ENCODE measurements around the gene CAPN11. TPM values are rescaled to one million over a fixed set of nuclear protein-coding genes. Genes with fewer than 3 reads are reported as not detected.

CAPN11 gene
- total RNA-seq, 1 experiment from 2014 or later: not detected

DNA sequence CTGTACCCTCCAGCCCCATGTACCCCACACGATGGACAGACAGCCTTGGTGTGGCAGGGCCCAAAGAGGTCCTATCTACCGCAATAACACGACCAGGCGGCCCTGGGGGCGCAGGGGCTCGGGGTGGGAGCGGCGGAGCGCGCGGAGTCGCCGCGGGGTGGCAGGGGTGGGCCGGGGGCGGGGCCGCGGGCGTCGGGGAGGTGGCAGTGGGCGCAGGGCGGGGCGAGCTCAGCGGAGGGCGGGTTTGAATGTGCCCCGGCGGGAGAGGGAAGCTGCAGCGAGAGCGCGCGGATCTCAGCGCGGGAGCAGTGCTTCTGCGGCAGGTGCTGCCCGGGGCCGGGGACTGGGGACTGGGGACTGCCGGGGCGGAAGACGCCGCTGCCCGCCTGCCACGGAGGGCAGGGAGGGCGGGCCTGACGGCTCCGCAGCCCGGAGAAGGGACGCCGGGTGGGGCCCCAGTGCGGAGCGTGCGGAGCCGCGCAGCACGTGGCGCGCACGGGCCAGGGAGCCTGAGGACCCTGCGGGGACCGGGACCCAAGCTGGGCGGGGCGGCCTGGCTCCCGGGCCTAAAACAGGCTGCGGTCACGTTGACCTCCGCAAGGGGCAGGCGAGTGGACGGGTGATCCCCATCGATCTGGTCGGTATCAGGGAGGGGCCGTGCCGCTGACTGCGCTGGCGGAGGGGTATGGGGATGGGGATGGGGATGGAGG, 64.9 kb downstream of the CAPN11 start, which contains the start of gene SLC29A1:
SLC29A1 (plus strand) TSS at position 277 of the 710 bp plus-strand sequence. CDS start 3,719 bp downstream, outside the sequence.
- ChIA-PET POLR2A (interaction anchor here (1.0 to 3.0 kb wide), 7 partner anchors 11 to 91 kb away, joined by 3 to 27 read pairs (median 5); partner anchors contain the start of genes HSP90AB1 and SLC35B2), RAD21 (ENCODE audit: low non-redundant PET in 1 of 2, low total read pairs in 2 of 2, uncharacterized antibody in 2 of 2, unreplicated experiment in 2 of 2) (interaction anchor here in 1 of 2 experiments (1.4 kb wide), 1 partner anchor 22 kb away, joined by 3 read pairs; no protein-coding TSS in a partner anchor), CTCF (interaction anchor here (0.9 to 3.7 kb wide), 4 partner anchors 11 to 51 kb away, joined by 3 to 22 read pairs (median 8); no protein-coding TSS in a partner anchor)
- no peaks in the 10 kb centered on the region for H3K9me3 ChIP-seq (ENCODE audit: control insufficient read depth in 1 of 2, insufficient read depth in 1 of 2, low read depth in 1 of 2, low read length in 2 of 2)
- peaks cover 48% of the 10 kb centered on the region for H3K79me2 ChIP-seq (ENCODE audit: insufficient read depth, low read length)
- no TSS peak for BruUV-seq (replicated peaks)
- peak within 1 kb of the TSS; percentile 65 to 74 for H3K4me3 ChIP-seq (replicated peaks in 1 of 2; ENCODE audit: low read depth in 1 of 2, low read length in 2 of 2)
- H3K27me3 ChIP-seq (ENCODE audit: insufficient read depth, low read length): no peaks in the 10 kb centered on the region
- H3K9ac ChIP-seq (ENCODE audit: low read length): peak within 1 kb of the TSS; percentile 81
- H3K4me2 ChIP-seq (ENCODE audit: low read length): peak within 1 kb of the TSS; percentile 93
- no peak for TF ChIP-seq CEBPB (IDR thresholded peaks at IDR 0.05; ENCODE audit: low read depth)
- TF ChIP-seq, protein P1, sequence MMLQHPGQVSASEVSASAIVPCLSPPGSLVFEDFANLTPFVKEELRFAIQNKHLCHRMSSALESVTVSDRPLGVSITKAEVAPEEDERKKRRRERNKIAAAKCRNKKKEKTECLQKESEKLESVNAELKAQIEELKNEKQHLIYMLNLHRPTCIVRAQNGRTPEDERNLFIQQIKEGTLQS (IDR thresholded peaks at IDR 0.05): no peak
- TF ChIP-seq, protein P2, sequence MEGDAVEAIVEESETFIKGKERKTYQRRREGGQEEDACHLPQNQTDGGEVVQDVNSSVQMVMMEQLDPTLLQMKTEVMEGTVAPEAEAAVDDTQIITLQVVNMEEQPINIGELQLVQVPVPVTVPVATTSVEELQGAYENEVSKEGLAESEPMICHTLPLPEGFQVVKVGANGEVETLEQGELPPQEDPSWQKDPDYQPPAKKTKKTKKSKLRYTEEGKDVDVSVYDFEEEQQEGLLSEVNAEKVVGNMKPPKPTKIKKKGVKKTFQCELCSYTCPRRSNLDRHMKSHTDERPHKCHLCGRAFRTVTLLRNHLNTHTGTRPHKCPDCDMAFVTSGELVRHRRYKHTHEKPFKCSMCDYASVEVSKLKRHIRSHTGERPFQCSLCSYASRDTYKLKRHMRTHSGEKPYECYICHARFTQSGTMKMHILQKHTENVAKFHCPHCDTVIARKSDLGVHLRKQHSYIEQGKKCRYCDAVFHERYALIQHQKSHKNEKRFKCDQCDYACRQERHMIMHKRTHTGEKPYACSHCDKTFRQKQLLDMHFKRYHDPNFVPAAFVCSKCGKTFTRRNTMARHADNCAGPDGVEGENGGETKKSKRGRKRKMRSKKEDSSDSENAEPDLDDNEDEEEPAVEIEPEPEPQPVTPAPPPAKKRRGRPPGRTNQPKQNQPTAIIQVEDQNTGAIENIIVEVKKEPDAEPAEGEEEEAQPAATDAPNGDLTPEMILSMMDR (IDR thresholded peaks at IDR 0.05 in 2 of 3, conservative IDR thresholded peaks at IDR 0.05 in 1 of 3; ENCODE audit: borderline replicate concordance in 1 of 3, insufficient read depth in 1 of 3, low read depth in 2 of 3, low read length in 2 of 3): peak in 1 of 3 experiments; percentile 7; a peak in 2 of 6 replicates
- TF ChIP-seq EZH2phosphoT487 (IDR thresholded peaks at IDR 0.05; ENCODE audit: borderline replicate concordance): no peak
- peak; percentile 53 for TF ChIP-seq POLR2A (IDR thresholded peaks at IDR 0.05; ENCODE audit: borderline replicate concordance, extremely low read depth, insufficient read depth, insufficient read length)
- TF ChIP-seq JUND (IDR thresholded peaks at IDR 0.05): no peak
- TF ChIP-seq SP1 (IDR thresholded peaks at IDR 0.05; ENCODE audit: low read depth): no peak
- TF ChIP-seq FOSL1 (IDR thresholded peaks at IDR 0.05; ENCODE audit: low read depth): no peak
- TF ChIP-seq, protein P3, sequence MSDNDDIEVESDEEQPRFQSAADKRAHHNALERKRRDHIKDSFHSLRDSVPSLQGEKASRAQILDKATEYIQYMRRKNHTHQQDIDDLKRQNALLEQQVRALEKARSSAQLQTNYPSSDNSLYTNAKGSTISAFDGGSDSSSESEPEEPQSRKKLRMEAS (IDR thresholded peaks at IDR 0.05): no peak
- TF ChIP-seq ZNF274 (IDR thresholded peaks at IDR 0.05; ENCODE audit: low read depth, low read length): no peak
- peak; percentile 63; the same call in 1 of the 2 replicates for TF ChIP-seq ZFX (IDR thresholded peaks at IDR 0.05)
- TF ChIP-seq POLR2AphosphoS5 (IDR thresholded peaks at IDR 0.05; ENCODE audit: low read depth, low read length): peak; percentile 69
- peak; percentile 62 for ATAC-seq
- intact Hi-C loops (cut with micrococcal nuclease): no loop called here
- H3K36me3 ChIP-seq (ENCODE audit: control insufficient read depth in 1 of 2, insufficient read depth in 2 of 2, low read length in 2 of 2): peaks cover 0 to 10% of the 10 kb centered on the region in 2 experiments; a peak in 1 of 4 replicates
- H2AFZ ChIP-seq (ENCODE audit: low read depth, low read length, poor library complexity, severe bottlenecking): peak within 1 kb of the TSS; percentile 61
- DNase-seq (ENCODE audit: low read depth, low spot score): no peak
- no peaks in the 10 kb centered on the region for H3K9me2 ChIP-seq (ENCODE audit: insufficient read depth)
- H3K27ac ChIP-seq (ENCODE audit: low read depth, low read length): peak within 1 kb of the TSS; percentile 81
- H4K20me1 ChIP-seq (ENCODE audit: insufficient read depth): peaks cover 4% of the 10 kb centered on the region; the same call in 1 of the 2 replicates
- peaks cover 39 to 67% of the 10 kb centered on the region in 2 experiments for H3K4me1 ChIP-seq (ENCODE audit: control insufficient read depth in 1 of 2, insufficient read depth in 2 of 2, low read length in 2 of 2)

All from HCT116 (cell line).